ENCODE results near the gene ACOT13.

Gene ACOT13

GRCh38 chr6:24708612-24709011 lies 41.7 kb downstream of the ACOT13 start:
- TF ChIP-seq CREB1 (IDR thresholded peaks at IDR 0.05; ENCODE audit: low read depth) (no peak), EGR1 (IDR thresholded peaks at IDR 0.05) (no peak), ZBTB7A (IDR thresholded peaks at IDR 0.05; ENCODE audit: low read depth) (no peak), RAD21 (IDR thresholded peaks at IDR 0.05; ENCODE audit: low read depth) (no peak), CEBPB (IDR thresholded peaks at IDR 0.05) (no peak), FOXM1 (IDR thresholded peaks at IDR 0.05; ENCODE audit: borderline replicate concordance, low read depth) (no peak), TCF12 (IDR thresholded peaks at IDR 0.05; ENCODE audit: low read depth) (no peak), YY1 (IDR thresholded peaks at IDR 0.05; ENCODE audit: low read depth) (no peak), TAF1 (IDR thresholded peaks at IDR 0.05; ENCODE audit: low read depth) (no peak)
- TF ChIP-seq, protein P1, sequence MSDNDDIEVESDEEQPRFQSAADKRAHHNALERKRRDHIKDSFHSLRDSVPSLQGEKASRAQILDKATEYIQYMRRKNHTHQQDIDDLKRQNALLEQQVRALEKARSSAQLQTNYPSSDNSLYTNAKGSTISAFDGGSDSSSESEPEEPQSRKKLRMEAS (IDR thresholded peaks at IDR 0.05) = no peak

DNA sequence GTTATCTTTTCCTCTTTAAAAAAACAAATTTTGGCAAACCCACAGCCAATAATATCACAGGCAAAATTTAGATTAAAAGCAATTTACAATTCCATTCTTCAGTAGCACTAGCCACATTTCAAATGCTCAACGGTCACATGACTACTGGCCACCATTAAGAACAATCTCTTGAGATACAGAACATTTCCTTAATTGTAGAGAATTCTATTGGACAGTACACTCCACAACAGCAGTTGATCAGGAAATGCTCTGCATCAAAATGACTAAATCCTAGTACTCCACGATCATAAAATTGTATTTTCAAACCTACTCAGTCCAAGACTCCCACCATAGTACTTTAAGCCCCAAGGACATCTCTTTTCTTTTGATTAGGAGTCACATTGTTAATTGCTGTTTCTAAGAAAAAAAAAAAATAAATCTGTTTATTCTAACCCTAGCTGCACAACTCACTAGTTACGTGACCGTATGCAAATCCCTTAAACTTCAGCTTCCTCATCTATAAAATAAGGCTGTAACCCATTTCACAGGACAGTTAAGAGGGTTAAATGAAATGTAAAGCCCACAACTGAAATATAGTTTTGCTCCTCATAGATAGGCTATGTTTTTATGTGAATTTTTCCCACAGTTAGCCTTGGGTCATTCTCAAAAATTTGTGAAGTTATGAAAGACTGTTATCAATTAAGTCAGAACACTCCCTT lies 42.3 kb downstream of the ACOT13 start:
- 0 out of 2 replicates have a peak, but pooled peaks have one; percentile 5 for TF ChIP-seq USF1 (IDR thresholded peaks at IDR 0.05)
- TF ChIP-seq CREB1 (IDR thresholded peaks at IDR 0.05; ENCODE audit: low read depth) = no peak

DNA sequence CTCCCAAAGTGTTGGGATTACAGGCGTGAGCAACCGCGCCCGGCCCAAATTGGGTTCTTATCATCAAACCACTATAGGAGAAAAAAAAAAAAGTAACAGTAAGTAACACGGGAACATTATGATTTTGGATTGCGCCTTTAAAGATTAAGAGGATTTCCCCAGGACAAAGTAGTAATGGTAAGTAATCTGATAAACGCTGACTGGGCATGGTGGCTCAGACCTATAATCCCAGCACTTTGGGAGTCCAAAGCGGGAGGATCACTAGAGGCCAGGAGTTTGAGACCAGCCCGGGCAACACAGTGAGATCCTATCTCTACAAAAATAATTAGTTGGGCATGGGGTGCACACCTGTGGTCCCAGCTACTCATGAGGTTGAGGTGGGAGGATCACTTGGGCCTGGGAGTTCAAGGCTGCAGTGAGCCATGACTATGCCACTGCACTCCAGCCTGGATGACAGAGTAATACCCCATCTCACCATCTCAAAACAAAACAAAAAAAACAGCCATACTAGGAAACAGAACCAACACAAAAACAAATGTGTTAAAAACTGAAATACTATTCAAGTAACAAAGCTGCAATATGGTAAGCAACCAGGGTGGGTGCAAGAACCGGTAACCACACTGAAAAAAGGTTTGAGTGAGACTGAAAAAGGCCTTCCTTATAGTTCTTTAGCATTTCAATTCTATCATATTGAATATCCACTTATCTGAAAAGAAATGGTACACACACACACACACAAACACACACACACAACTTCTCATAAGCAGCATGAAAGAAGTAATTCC lies 43.8 kb downstream of the ACOT13 start:
- TF ChIP-seq, protein P2, sequence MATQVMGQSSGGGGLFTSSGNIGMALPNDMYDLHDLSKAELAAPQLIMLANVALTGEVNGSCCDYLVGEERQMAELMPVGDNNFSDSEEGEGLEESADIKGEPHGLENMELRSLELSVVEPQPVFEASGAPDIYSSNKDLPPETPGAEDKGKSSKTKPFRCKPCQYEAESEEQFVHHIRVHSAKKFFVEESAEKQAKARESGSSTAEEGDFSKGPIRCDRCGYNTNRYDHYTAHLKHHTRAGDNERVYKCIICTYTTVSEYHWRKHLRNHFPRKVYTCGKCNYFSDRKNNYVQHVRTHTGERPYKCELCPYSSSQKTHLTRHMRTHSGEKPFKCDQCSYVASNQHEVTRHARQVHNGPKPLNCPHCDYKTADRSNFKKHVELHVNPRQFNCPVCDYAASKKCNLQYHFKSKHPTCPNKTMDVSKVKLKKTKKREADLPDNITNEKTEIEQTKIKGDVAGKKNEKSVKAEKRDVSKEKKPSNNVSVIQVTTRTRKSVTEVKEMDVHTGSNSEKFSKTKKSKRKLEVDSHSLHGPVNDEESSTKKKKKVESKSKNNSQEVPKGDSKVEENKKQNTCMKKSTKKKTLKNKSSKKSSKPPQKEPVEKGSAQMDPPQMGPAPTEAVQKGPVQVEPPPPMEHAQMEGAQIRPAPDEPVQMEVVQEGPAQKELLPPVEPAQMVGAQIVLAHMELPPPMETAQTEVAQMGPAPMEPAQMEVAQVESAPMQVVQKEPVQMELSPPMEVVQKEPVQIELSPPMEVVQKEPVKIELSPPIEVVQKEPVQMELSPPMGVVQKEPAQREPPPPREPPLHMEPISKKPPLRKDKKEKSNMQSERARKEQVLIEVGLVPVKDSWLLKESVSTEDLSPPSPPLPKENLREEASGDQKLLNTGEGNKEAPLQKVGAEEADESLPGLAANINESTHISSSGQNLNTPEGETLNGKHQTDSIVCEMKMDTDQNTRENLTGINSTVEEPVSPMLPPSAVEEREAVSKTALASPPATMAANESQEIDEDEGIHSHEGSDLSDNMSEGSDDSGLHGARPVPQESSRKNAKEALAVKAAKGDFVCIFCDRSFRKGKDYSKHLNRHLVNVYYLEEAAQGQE (IDR thresholded peaks at IDR 0.05; ENCODE audit: low read depth) = no peak
- TF ChIP-seq ZBTB7A (IDR thresholded peaks at IDR 0.05; ENCODE audit: low read depth) (no peak), EGR1 (IDR thresholded peaks at IDR 0.05) (no peak), TEAD4 (IDR thresholded peaks at IDR 0.05) (no peak), RAD21 (IDR thresholded peaks at IDR 0.05; ENCODE audit: low read depth) (no peak)

DNA sequence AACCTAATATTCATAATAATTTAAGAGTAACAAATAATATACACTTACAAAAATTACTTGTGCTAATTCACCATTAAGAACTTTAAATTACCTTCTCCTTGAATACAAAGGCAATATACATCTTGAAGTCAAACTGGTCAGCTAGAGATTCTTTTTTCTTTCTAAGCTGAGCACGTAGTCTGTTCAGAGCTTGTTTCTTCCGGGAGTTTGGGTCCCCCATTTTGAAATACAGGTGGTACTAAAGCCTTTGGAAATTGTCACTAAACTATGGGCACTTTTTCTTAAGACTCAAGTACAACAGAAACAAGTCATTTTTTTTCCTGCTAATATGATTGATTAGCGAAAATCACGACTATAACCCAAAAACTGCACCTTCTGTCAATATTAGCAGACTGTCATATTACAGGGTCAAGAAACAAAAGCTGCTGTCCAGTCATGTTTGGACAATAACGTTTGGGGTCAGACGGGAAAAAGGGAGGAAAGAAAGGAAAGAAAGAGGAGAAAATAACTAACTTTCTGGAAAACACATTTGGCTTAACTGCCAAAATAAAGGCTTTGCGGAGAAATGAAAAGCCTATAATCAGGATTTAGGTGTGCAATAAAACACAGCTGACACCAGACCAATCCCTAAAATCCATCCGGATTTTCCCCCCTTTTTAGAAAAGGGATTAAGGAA lies 51.7 kb downstream of the ACOT13 start:
- TF ChIP-seq, protein P1 (IDR thresholded peaks at IDR 0.05) = no peak
- TF ChIP-seq TEAD4 (IDR thresholded peaks at IDR 0.05) (no peak), YY1 (IDR thresholded peaks at IDR 0.05; ENCODE audit: low read depth) (no peak), TAF1 (IDR thresholded peaks at IDR 0.05; ENCODE audit: low read depth) (no peak), FOXM1 (IDR thresholded peaks at IDR 0.05; ENCODE audit: borderline replicate concordance, low read depth) (no peak), NFIC (IDR thresholded peaks at IDR 0.05) (no peak), TCF12 (IDR thresholded peaks at IDR 0.05; ENCODE audit: low read depth) (no peak), EP300 (IDR thresholded peaks at IDR 0.05; ENCODE audit: borderline replicate concordance) (no peak), CREB1 (IDR thresholded peaks at IDR 0.05; ENCODE audit: low read depth) (no peak), ZBTB7A (IDR thresholded peaks at IDR 0.05; ENCODE audit: low read depth) (no peak), RAD21 (IDR thresholded peaks at IDR 0.05; ENCODE audit: low read depth) (no peak), USF1 (IDR thresholded peaks at IDR 0.05) (no peak), CEBPB (IDR thresholded peaks at IDR 0.05) (no peak), EGR1 (IDR thresholded peaks at IDR 0.05) (no peak)
- TF ChIP-seq, protein P2 (IDR thresholded peaks at IDR 0.05; ENCODE audit: low read depth) = no peak

GRCh38 chr6:24719125-24719971 lies 52.5 kb downstream of the ACOT13 start, which contains the start of gene C6orf62:
TSS of gene C6orf62 (minus strand) at chr6:24719154. CDS start at chr6:24718668, 486 bp downstream.
- TF ChIP-seq TAF1 (IDR thresholded peaks at IDR 0.05; ENCODE audit: low read depth) (no peak), YY1 (IDR thresholded peaks at IDR 0.05; ENCODE audit: low read depth) (no peak), USF1 (IDR thresholded peaks at IDR 0.05) (no peak), EP300 (IDR thresholded peaks at IDR 0.05; ENCODE audit: borderline replicate concordance) (no peak)

Measured in Ishikawa (cell line).